ENCODE results near the gene LRP5. TPM values are rescaled to one million over a fixed set of nuclear protein-coding genes. Genes with fewer than 3 reads are reported as not detected.
"Not testable (repeated sequence)": the region's sequence is repeated elsewhere in the genome, so short reads cannot be mapped to it uniquely, and the experiment has no call there.

Gene LRP5
- total RNA-seq, 1 donor from 2014 or later = 101 TPM

GRCh38 chr11:68279676-68280075, 32.7 kb upstream of the LRP5 start:
- intact Hi-C loops (cut with DNase I) = no loop called here
- H3K27me3 ChIP-seq = no peaks in the 10 kb centered on the region

DNA sequence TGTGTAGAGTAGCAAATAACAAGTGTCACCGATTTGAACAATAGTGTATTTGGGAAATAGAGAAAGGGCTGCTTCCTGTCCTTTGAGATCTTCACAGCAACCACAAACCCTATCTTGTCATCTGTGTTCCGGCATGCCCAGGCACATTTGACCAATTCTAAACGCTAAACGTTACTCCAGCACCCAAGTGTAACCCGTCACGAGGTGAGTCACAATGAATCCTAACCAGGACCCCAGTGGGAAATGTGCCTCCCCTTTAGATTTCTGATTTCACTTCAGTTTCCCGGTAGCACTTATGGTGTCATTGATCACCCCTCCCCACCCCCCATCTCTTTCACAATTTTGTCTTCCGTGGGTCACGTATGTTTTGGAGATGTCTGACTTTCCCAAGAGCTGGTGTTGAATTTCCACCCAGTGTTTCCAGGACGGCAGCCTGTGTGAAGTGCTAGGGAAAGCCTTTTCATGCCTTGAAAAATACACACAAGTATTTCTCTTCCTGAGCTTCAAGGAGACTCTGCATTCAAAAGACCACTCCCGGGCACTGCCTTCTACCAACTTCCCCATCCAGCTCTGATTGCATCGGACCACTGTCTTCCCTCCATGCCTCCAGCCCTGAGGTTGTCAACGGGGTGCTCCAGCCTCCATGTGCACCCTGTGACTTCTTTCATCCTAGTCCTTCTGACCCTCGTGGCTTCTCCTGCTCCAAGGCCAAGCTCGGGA, 30.1 kb upstream of the LRP5 start:
- H3K9me3 ChIP-seq = no peaks in the 10 kb centered on the region
- H3K27me3 ChIP-seq = no peaks in the 10 kb centered on the region
- TF ChIP-seq, protein P1, sequence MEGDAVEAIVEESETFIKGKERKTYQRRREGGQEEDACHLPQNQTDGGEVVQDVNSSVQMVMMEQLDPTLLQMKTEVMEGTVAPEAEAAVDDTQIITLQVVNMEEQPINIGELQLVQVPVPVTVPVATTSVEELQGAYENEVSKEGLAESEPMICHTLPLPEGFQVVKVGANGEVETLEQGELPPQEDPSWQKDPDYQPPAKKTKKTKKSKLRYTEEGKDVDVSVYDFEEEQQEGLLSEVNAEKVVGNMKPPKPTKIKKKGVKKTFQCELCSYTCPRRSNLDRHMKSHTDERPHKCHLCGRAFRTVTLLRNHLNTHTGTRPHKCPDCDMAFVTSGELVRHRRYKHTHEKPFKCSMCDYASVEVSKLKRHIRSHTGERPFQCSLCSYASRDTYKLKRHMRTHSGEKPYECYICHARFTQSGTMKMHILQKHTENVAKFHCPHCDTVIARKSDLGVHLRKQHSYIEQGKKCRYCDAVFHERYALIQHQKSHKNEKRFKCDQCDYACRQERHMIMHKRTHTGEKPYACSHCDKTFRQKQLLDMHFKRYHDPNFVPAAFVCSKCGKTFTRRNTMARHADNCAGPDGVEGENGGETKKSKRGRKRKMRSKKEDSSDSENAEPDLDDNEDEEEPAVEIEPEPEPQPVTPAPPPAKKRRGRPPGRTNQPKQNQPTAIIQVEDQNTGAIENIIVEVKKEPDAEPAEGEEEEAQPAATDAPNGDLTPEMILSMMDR (IDR thresholded peaks at IDR 0.05) = no peak
- H3K27ac ChIP-seq = no peak overlapping the region
- intact Hi-C loops (cut with DNase I) = no loop called here
- no peak overlapping the region for H3K4me3 ChIP-seq
- ATAC-seq (peak; percentile 67), DNase-seq (no peak)
- no peaks in the 10 kb centered on the region for H3K36me3 ChIP-seq
- H3K4me1 ChIP-seq = no peaks in the 10 kb centered on the region

More at GRCh38 chr11:68279676-68280075, 32.7 kb upstream of the LRP5 start:
- DNase-seq (no peak), ATAC-seq (no peak)
- TF ChIP-seq, protein P1 (IDR thresholded peaks at IDR 0.05) = no peak
- H3K9me3 ChIP-seq = no peaks in the 10 kb centered on the region
- no peaks in the 10 kb centered on the region for H3K36me3 ChIP-seq
- no peaks in the 10 kb centered on the region for H3K4me1 ChIP-seq
- no peak overlapping the region for H3K4me3 ChIP-seq
- no peak overlapping the region for H3K27ac ChIP-seq

- no peaks in the 10 kb centered on the region for H3K27me3 ChIP-seq
- H3K9me3 ChIP-seq = no peaks in the 10 kb centered on the region
- ATAC-seq = no peak
- H3K27ac ChIP-seq = no peak overlapping the region
- DNase-seq = no peak
- intact Hi-C loops (cut with DNase I) = no loop called here
- no peak overlapping the region for H3K4me3 ChIP-seq
- no peaks in the 10 kb centered on the region for H3K4me1 ChIP-seq
- no peaks in the 10 kb centered on the region for H3K36me3 ChIP-seq
- TF ChIP-seq, protein P1 (IDR thresholded peaks at IDR 0.05) = no peak
Observed at GRCh38 chr11:68282861-68283230, 29.5 kb upstream of the LRP5 start.

GRCh38 chr11:68284588-68284987, 27.8 kb upstream of the LRP5 start:
- DNase-seq; H3K9me3 ChIP-seq; H3K4me3 ChIP-seq; H3K36me3 ChIP-seq; intact Hi-C loops (cut with DNase I); H3K4me1 ChIP-seq; ATAC-seq; H3K27me3 ChIP-seq; H3K27ac ChIP-seq: not testable (repeated sequence)

DNA sequence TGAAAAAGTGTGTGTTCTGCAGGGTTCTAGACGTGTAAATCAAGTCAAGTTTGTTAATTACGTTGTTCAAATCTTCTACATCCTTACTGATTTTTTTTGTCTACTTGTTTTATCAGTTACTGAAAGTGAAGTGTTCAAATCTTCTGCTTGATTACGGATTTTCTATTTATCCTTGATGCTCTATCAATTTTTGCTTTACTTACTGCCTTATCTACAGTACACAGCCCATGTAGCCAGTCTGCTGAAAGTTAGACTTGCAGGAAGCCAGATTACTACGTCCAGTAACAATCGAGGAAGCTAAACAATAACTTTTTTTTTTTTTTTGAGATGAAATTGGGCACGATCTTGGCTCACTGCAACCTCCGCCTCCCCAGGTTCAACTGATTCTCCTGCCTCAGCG, 25.0 kb upstream of the LRP5 start:
- TF ChIP-seq, protein P1 (IDR thresholded peaks at IDR 0.05) = no peak
- DNase-seq (no peak), ATAC-seq (no peak)
- H3K9me3 ChIP-seq = no peaks in the 10 kb centered on the region
- H3K27ac ChIP-seq = no peak overlapping the region
- intact Hi-C loops (cut with DNase I) = no loop called here
- H3K4me1 ChIP-seq = no peaks in the 10 kb centered on the region
- H3K36me3 ChIP-seq = no peaks in the 10 kb centered on the region
- no peaks in the 10 kb centered on the region for H3K27me3 ChIP-seq
- no peak overlapping the region for H3K4me3 ChIP-seq

DNA sequence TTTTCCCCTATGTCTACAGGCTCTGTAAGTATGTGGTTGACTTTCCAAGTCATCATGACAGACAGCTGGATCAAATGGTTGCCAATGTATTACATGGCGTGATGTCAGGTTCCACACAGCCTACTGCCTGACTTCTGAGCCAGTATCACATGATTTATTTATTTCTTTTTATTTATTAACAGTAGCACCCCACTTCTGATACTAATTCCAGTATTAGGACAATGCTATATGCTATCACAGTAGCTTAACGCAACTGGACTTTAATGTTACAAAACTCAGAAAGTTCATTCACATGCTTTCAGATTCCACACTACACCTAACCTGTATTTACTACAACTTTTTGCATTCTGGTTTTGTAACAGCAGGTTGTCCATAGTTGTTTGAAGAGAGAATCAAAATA, 22.9 kb upstream of the LRP5 start:
- no peaks in the 10 kb centered on the region for H3K27me3 ChIP-seq
- no peaks in the 10 kb centered on the region for H3K36me3 ChIP-seq
- TF ChIP-seq, protein P1 (IDR thresholded peaks at IDR 0.05) = no peak
- H3K4me3 ChIP-seq = no peak overlapping the region
- DNase-seq (no peak), ATAC-seq (no peak)
- no peaks in the 10 kb centered on the region for H3K9me3 ChIP-seq
- H3K4me1 ChIP-seq = no peaks in the 10 kb centered on the region
- H3K27ac ChIP-seq = no peak overlapping the region
- intact Hi-C loops (cut with DNase I) = no loop called here
